NB4 (cell line): Measurements from ENCODE around the gene CD74.

Experiments used
- MYC ChIP-seq: IDR thresholded peaks from 2 replicates; pipeline ENCODE4 v1.6.1; 2011; ENCODE audit warnings: low read depth, low read length
- POLR2A ChIP-seq: IDR thresholded peaks from 2 replicates; pipeline ENCODE4 v1.6.1; 2011; ENCODE audit warnings: mild to moderate bottlenecking; ENCODE audit not compliant: insufficient read length; ENCODE audit errors: extremely low read depth
- TF ChIP-seq, protein P1 (sequence below): IDR thresholded peaks from one replicate; pipeline ENCODE4 v1.5.1; 2012; ENCODE audit warnings: low read depth, low read length

DNA sequence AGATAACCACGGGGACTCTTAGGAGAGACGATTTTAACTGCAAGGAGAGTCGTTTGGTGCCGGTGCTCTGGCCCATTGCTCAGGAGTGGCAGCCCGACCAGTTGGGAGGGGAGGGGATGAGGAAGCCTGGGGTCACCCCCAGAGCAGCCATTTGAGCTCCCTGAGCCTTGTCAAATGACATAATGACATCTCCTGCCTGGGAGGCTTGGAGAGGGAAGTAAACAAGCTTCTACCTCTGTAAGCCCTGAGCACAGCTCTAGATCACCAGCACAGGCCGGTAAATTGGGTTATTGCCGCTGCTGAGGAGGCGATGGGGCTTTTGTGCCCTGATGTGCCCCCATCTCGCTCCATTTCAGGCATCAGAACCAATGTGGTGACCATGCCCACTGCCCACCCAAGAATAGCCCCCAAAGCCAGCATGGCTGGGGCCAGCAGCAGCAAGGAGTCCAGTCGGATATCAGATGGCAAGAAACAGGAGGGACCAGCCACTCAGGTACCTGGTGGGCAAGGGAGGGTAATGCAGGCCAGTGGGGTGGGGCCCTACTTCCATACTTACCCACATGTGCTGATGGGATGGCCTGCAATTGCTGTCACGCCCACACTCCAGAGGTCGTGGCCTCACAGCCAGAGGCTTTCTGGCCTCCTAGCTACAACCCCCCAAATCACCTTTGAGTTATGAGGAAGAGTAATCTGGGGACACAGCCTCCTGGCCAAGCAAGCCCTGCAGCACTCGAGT, 23.0 kb downstream of the CD74 start:
- TF ChIP-seq, protein P1, sequence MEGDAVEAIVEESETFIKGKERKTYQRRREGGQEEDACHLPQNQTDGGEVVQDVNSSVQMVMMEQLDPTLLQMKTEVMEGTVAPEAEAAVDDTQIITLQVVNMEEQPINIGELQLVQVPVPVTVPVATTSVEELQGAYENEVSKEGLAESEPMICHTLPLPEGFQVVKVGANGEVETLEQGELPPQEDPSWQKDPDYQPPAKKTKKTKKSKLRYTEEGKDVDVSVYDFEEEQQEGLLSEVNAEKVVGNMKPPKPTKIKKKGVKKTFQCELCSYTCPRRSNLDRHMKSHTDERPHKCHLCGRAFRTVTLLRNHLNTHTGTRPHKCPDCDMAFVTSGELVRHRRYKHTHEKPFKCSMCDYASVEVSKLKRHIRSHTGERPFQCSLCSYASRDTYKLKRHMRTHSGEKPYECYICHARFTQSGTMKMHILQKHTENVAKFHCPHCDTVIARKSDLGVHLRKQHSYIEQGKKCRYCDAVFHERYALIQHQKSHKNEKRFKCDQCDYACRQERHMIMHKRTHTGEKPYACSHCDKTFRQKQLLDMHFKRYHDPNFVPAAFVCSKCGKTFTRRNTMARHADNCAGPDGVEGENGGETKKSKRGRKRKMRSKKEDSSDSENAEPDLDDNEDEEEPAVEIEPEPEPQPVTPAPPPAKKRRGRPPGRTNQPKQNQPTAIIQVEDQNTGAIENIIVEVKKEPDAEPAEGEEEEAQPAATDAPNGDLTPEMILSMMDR = no peak
- TF ChIP-seq MYC (no peak), POLR2A (no peak)
